Activated CD8-positive, alpha-beta memory T cell treated with anti-CD3 and anti-CD28 coated beads for 24 hours (primary cell): ENCODE data around the gene PLCZ1.
"Not testable (repeated sequence)": the region's sequence is repeated elsewhere in the genome, so short reads cannot be mapped to it uniquely, and the experiment has no call there.

ENCODE experiments used
- DNase-seq: peaks from one replicate; pipeline ENCODE4 v3.0.0-alpha.2; 2020

Gene PLCZ1

GRCh38 chr12:18737819-18738218 lies at the start of gene PLCZ1, which contains the start of gene CAPZA3:
TSS of gene PLCZ1 (minus strand) at chr12:18738012. CDS start at chr12:18737371, 641 bp downstream.
TSS of gene CAPZA3 (plus strand) at chr12:18738119. CDS start at chr12:18738269, 150 bp downstream.
- DNase-seq: no peak

- DNase-seq: not testable (repeated sequence)
These were observed 47.7 kb upstream of the PLCZ1 start for GRCh38 chr12:18785465-18785864.

GRCh38 chr12:18782827-18783226 lies 45.0 kb upstream of the PLCZ1 start:
- no peak for DNase-seq

- DNase-seq: not testable (repeated sequence)
These were observed 28.7 kb upstream of the PLCZ1 start for GRCh38 chr12:18766479-18766878.

- DNase-seq: no peak
These were observed 17.5 kb upstream of the PLCZ1 start for GRCh38 chr12:18755341-18755740.

- no peak for DNase-seq
These were observed 16.4 kb upstream of the PLCZ1 start for GRCh38 chr12:18754124-18754707.

- DNase-seq: no peak
These were observed 15.8 kb upstream of the PLCZ1 start for GRCh38 chr12:18753481-18754123.

GRCh38 chr12:18752947-18753346 lies 15.1 kb upstream of the PLCZ1 start:
- DNase-seq: no peak

GRCh38 chr12:18752280-18752920 lies 14.6 kb upstream of the PLCZ1 start:
- DNase-seq: no peak

GRCh38 chr12:18751866-18752265 lies 14.1 kb upstream of the PLCZ1 start:
- DNase-seq: no peak

- DNase-seq: no peak
These were observed 12.3 kb upstream of the PLCZ1 start for GRCh38 chr12:18750085-18750484.

GRCh38 chr12:18749386-18749957 lies 11.7 kb upstream of the PLCZ1 start:
- DNase-seq: no peak

GRCh38 chr12:18747895-18748294 lies 10.1 kb upstream of the PLCZ1 start:
- DNase-seq: no peak

- no peak for DNase-seq
These were observed 6.7 kb downstream of the PLCZ1 start for GRCh38 chr12:18731156-18731555.

GRCh38 chr12:18723752-18724151 lies 14.1 kb downstream of the PLCZ1 start:
- DNase-seq: no peak

- DNase-seq: no peak
These were observed 16.4 kb downstream of the PLCZ1 start for GRCh38 chr12:18721452-18721851.

GRCh38 chr12:18720690-18721089 lies 17.1 kb downstream of the PLCZ1 start:
- no peak for DNase-seq

GRCh38 chr12:18719922-18720510 lies 17.8 kb downstream of the PLCZ1 start:
- DNase-seq: no peak

GRCh38 chr12:18718462-18718861 lies 19.4 kb downstream of the PLCZ1 start:
- DNase-seq: no peak

- no peak for DNase-seq
These were observed 21.6 kb downstream of the PLCZ1 start for GRCh38 chr12:18716236-18716635.

GRCh38 chr12:18706798-18707197 lies 31.0 kb downstream of the PLCZ1 start:
- DNase-seq: no peak

GRCh38 chr12:18703911-18704310 lies 33.9 kb downstream of the PLCZ1 start:
- DNase-seq: no peak

GRCh38 chr12:18703321-18703720 lies 34.5 kb downstream of the PLCZ1 start:
- DNase-seq: no peak

- no peak for DNase-seq
These were observed 37.5 kb downstream of the PLCZ1 start for GRCh38 chr12:18700271-18700670.
